ENCODE measurements around the gene NF1.
A peak's percentile ranks its signal among the peaks of the same experiment; 100 is the strongest.

The NF1 gene

GRCh38 chr17:31052187-31052889 lies 42.4 kb upstream of the NF1 start:
- H3K4me3 ChIP-seq (ENCODE audit: low read length): no peak overlapping the region
- DNase-seq (ENCODE audit: low read depth): no peak
- TF ChIP-seq, protein P1, sequence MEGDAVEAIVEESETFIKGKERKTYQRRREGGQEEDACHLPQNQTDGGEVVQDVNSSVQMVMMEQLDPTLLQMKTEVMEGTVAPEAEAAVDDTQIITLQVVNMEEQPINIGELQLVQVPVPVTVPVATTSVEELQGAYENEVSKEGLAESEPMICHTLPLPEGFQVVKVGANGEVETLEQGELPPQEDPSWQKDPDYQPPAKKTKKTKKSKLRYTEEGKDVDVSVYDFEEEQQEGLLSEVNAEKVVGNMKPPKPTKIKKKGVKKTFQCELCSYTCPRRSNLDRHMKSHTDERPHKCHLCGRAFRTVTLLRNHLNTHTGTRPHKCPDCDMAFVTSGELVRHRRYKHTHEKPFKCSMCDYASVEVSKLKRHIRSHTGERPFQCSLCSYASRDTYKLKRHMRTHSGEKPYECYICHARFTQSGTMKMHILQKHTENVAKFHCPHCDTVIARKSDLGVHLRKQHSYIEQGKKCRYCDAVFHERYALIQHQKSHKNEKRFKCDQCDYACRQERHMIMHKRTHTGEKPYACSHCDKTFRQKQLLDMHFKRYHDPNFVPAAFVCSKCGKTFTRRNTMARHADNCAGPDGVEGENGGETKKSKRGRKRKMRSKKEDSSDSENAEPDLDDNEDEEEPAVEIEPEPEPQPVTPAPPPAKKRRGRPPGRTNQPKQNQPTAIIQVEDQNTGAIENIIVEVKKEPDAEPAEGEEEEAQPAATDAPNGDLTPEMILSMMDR (conservative IDR thresholded peaks at IDR 0.05; ENCODE audit: low read depth, low read length): no peak

DNA sequence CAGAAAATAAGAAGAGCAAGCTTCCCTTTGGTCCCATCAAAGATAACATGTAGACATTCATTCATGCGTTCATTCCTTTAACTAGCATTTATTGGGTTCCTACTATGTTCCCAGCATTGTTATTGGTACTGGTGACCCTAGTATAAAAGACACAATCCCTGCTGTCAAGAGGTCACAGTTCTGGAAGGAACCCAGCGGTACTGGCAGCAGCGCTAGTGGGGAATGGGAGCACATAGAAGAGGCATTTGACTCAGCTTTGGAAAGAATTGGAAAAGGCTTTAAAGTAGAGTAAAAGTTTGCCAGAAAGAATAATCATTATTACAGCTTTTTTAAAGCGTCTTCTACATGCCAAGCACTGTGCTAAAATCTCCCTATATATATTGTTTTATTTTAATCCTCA lies 41.7 kb upstream of the NF1 start:
- TF ChIP-seq, protein P1 (conservative IDR thresholded peaks at IDR 0.05; ENCODE audit: low read depth, low read length): no peak
- DNase-seq (ENCODE audit: low read depth): no peak
- H3K4me3 ChIP-seq (ENCODE audit: low read length): no peak overlapping the region

- DNase-seq (ENCODE audit: low read depth): no peak
- no peak overlapping the region for H3K4me3 ChIP-seq (ENCODE audit: low read length)
- TF ChIP-seq, protein P1 (conservative IDR thresholded peaks at IDR 0.05; ENCODE audit: low read depth, low read length): no peak
Measured at GRCh38 chr17:31054761-31055160, 40.0 kb upstream of the NF1 start.

GRCh38 chr17:31058976-31059375 lies 35.8 kb upstream of the NF1 start:
- no peak overlapping the region for H3K4me3 ChIP-seq (ENCODE audit: low read length)
- TF ChIP-seq, protein P1 (conservative IDR thresholded peaks at IDR 0.05; ENCODE audit: low read depth, low read length): no peak
- no peak for DNase-seq (ENCODE audit: low read depth)

DNA sequence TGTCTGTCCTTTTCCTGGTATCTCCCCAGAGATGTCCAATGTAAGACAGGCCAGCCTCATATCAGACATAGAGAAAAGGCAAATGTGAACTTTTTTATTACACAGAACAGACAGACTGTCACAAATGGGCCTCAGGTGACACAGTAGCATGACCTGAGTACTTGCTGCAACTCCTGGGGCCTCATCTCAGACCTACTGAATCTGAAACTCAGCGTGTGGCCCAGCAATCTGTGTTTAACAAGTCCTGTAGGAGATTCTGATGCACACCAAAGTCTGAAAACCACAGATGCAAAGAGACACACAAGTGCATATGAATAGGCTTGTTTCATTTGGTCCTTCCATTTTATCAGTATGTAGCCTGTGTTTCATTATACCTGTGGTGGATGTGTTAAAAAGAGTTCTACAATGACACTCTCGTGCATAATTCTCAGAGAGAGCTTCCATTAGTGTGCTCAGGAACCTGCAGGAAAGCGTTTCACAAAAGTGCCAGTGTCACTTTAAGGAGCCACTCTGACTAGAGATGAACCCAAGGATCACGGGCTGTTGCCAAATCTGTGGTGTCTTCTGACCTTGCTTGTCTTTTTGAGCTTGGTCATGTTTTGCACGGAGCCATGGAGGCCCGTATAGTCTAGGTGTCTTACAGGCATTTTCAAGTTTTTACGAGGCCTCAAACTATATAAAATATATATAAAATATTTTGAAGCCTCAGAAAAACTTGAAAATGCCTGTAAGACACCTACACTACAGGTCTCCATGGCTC lies 33.8 kb upstream of the NF1 start:
- TF ChIP-seq, protein P1 (conservative IDR thresholded peaks at IDR 0.05; ENCODE audit: low read depth, low read length): no peak
- H3K4me3 ChIP-seq (ENCODE audit: low read length): no peak overlapping the region
- no peak for DNase-seq (ENCODE audit: low read depth)

- no peak for DNase-seq (ENCODE audit: low read depth)
- no peak overlapping the region for H3K4me3 ChIP-seq (ENCODE audit: low read length)
- TF ChIP-seq, protein P1 (conservative IDR thresholded peaks at IDR 0.05; ENCODE audit: low read depth, low read length): peak; percentile 17
Measured at GRCh38 chr17:31061678-31062077, 33.1 kb upstream of the NF1 start.

DNA sequence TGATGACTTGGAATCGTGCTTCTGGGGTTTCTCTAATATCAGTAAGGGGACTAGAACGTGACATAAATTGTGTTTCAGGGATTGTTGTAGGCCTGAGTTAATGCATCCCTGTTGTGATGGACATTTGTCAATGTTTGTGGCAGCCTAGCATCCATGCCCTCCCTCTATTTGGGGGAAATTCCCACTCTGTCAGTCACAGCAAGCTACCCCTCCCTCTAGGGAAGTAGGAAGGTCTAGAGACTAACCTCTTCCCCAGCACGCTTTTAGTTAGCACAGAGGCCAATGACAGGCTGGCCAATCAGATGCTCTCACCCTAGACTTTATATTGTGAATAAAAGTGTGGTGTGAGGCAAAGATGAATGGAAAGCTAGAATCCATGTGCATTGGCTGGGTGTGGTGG lies 32.4 kb upstream of the NF1 start:
- no peak for DNase-seq (ENCODE audit: low read depth)
- TF ChIP-seq, protein P1 (conservative IDR thresholded peaks at IDR 0.05; ENCODE audit: low read depth, low read length): no peak
- no peak overlapping the region for H3K4me3 ChIP-seq (ENCODE audit: low read length)
